Measurements from ENCODE around the gene GPC3. TPM values are rescaled to one million over a fixed set of nuclear protein-coding genes. Genes with fewer than 3 reads are reported as not detected.

The GPC3 gene
- total and polyA plus RNA-seq, 2 donors (not counting 3 experiments of a cell fraction or from before 2014, with no cell fraction given): not detected

DNA sequence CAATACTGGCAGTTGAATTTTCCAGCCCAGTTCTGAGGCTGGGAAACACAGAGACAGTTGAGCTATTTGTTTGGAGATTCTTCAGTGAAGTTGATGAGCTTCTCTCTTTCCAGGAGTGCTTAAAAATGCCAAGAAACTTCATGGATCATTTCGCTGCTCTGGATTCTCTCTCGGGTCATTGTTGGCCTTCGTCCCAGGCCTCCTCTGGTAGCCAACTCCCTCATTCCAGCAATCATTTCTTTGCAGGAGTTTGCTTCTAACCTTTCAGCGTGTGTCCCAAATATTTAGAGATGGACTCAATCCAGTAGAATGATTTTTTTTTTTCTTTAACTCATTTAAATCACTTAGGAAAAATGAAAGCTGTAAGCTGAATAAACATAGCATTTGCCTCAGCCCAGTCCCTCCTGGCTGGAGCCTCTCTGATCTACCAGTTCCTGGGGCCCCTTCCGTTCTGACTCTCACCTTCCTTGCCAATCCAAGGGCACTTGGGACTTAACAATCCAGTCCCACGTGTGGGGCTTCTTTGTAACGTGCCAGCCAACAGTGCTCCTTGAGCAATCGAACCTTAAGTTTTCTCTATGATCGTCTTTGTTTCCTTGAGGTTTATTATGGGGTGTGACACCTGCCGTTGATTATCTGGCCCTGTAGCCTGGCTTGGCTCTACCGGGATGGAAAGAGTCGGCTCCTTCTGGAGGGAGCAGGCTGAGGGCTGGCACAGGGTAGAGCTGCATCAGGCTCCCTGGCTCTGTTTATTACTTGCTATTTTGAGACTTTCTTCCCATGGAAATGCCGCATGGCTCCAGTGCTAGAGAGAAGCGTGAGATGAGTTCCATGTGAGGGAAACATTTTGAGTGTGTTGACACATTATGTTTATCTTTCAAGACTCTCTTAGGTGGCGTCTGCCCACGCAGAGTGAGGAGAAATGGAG lies 489.7 kb downstream of the GPC3 start:
- no peaks in the 10 kb centered on the region for H3K9me3 ChIP-seq (replicated peaks; ENCODE audit: control insufficient read depth, insufficient read depth, low read length)
- dilution Hi-C loops (cut with MboI; ENCODE audit: extremely low pct_ligation_motif_present, low sequenced_read_pairs): no loop called here
- H2AFZ ChIP-seq (ENCODE audit: low read depth, low read length): no peak overlapping the region

More for the DNA sequence above, 489.7 kb downstream of the GPC3 start:
- FAIRE-seq: no peak
- H3K79me2 ChIP-seq (ENCODE audit: control insufficient read depth, insufficient read depth, low read length): no peaks in the 10 kb centered on the region
- TF ChIP-seq POLR2A (IDR thresholded peaks at IDR 0.05; ENCODE audit: low read depth, low read length) (no peak), FOS (IDR thresholded peaks at IDR 0.05; ENCODE audit: borderline replicate concordance, insufficient read depth, low read length) (no peak), GATA2 (IDR thresholded peaks at IDR 0.05; ENCODE audit: insufficient read depth, insufficient read length, low read depth, low read length) (no peak), MYC (IDR thresholded peaks at IDR 0.05; ENCODE audit: low read depth, low read length) (no peak), POLR2AphosphoS5 (IDR thresholded peaks at IDR 0.05; ENCODE audit: insufficient read depth, low read depth, low read length) (no peak), EZH2 (IDR thresholded peaks at IDR 0.05; ENCODE audit: borderline replicate concordance, low read depth, low read length, severe bottlenecking) (no peak), JUN (IDR thresholded peaks at IDR 0.05; ENCODE audit: borderline replicate concordance, insufficient read depth, insufficient read length, low read depth) (no peak)
- TF ChIP-seq, protein P1, sequence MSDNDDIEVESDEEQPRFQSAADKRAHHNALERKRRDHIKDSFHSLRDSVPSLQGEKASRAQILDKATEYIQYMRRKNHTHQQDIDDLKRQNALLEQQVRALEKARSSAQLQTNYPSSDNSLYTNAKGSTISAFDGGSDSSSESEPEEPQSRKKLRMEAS (IDR thresholded peaks at IDR 0.05; ENCODE audit: insufficient read depth, insufficient read length): no peak
- TF ChIP-seq, protein P2, sequence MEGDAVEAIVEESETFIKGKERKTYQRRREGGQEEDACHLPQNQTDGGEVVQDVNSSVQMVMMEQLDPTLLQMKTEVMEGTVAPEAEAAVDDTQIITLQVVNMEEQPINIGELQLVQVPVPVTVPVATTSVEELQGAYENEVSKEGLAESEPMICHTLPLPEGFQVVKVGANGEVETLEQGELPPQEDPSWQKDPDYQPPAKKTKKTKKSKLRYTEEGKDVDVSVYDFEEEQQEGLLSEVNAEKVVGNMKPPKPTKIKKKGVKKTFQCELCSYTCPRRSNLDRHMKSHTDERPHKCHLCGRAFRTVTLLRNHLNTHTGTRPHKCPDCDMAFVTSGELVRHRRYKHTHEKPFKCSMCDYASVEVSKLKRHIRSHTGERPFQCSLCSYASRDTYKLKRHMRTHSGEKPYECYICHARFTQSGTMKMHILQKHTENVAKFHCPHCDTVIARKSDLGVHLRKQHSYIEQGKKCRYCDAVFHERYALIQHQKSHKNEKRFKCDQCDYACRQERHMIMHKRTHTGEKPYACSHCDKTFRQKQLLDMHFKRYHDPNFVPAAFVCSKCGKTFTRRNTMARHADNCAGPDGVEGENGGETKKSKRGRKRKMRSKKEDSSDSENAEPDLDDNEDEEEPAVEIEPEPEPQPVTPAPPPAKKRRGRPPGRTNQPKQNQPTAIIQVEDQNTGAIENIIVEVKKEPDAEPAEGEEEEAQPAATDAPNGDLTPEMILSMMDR (IDR thresholded peaks at IDR 0.05; ENCODE audit: extremely low read depth in 1 of 2, insufficient read depth in 1 of 2, low read depth in 1 of 2, low read length in 2 of 2): no peak
- ChIA-PET POLR2A (no interaction called here), CTCF (no interaction called here)
- no peak overlapping the region for H3K9ac ChIP-seq (replicated peaks; ENCODE audit: extremely low read depth, insufficient read depth, low read length)
- BruUV-seq (replicated peaks): no TSS peak
- H3K4me3 ChIP-seq (replicated peaks in 1 of 3; ENCODE audit: insufficient read depth in 1 of 3, low read depth in 1 of 3, low read length in 3 of 3): no peak overlapping the region
- intact Hi-C loops (cut with micrococcal nuclease): no loop called here
- no peak overlapping the region for H3K27ac ChIP-seq (ENCODE audit: insufficient read depth, low read depth, low read length)
- DNase-seq (ENCODE audit: low read depth, low spot score): no peak
- H4K20me1 ChIP-seq (replicated peaks; ENCODE audit: control insufficient read depth, extremely low read depth, insufficient read depth, low read length): no peaks in the 10 kb centered on the region
- H3K4me2 ChIP-seq (ENCODE audit: insufficient read depth, low read length): no peak overlapping the region
- no peaks in the 10 kb centered on the region for H3K36me3 ChIP-seq (ENCODE audit: control insufficient read depth in 2 of 2, extremely low read depth in 1 of 2, insufficient read depth in 2 of 2, low read length in 2 of 2)
- no peaks in the 10 kb centered on the region for H3K9me1 ChIP-seq (replicated peaks; ENCODE audit: control insufficient read depth, extremely low read depth, insufficient read depth, low read length)
- no peaks in the 10 kb centered on the region for H3K27me3 ChIP-seq (ENCODE audit: control insufficient read depth in 2 of 2, insufficient read depth in 2 of 2, low read length in 2 of 2)
- no peaks in the 10 kb centered on the region for H3K4me1 ChIP-seq (ENCODE audit: control insufficient read depth, extremely low read depth, insufficient read depth, low read length)
